Erythroblast (primary cell): ENCODE results near the gene LMCD1.

ENCODE experiments used
- GATA1 ChIP-seq: IDR thresholded peaks from 2 replicates; pipeline ENCODE4 v1.6.1; 2011; ENCODE audit warnings: low read depth, mild to moderate bottlenecking, control low read depth, low read length, moderate library complexity
- POLR2A ChIP-seq: IDR thresholded peaks from 2 replicates; pipeline ENCODE4 v1.6.1; 2011; ENCODE audit warnings: mild to moderate bottlenecking, low read length

GRCh38 chr3:8595252-8595651, 93.6 kb downstream of the LMCD1 start:
- TF ChIP-seq POLR2A = no peak
- no peak for TF ChIP-seq GATA1
